Left colon (tissue), 2 donors: Measurements from ENCODE around the gene ASPHD1. TPM values are rescaled to one million over a fixed set of nuclear protein-coding genes. Genes with fewer than 3 reads are reported as not detected.
"Not testable (repeated sequence)": the region's sequence is repeated elsewhere in the genome, so short reads cannot be mapped to it uniquely, and the experiment has no call there.

Source experiments
- ATAC-seq: fragments of 200-7000 bp; cut with Tn5 transposase; one replicate; pipeline ENCODE4 v1.9.1; 2020; ENCODE audit warnings: mild to moderate bottlenecking, moderate library complexity
- DNase-seq, 2 donors: peaks; one replicate each; pipeline ENCODE4 v3.0.0-alpha.2; 2020
- intact Hi-C, 2 donors: fragments of 100-400 bp; cut with DNase I in 1 of 2; cut with micrococcal nuclease in 1 of 2; formaldehyde crosslinking; loops; one replicate each; pipeline versions ENCODE4 v1.11.2 to v1.14.0; 2022; cut with DNase I, micrococcal nuclease
- total RNA-seq, 2 donors: library from RNA; stranded (reverse); fragmentation: NEBNext Ultra II Directional; extraction: Animal tissue kit (Norgen Biotek cat#: 25700); gene quantifications; one replicate each; pipeline ENCODE4 v1.2.1, GENCODE V29; 2021
- donor health status: DM: no; HTN: no; CAD: no.
- donor health status: DM: yes; HTN: yes; CAD: no.

The ASPHD1 gene
- total RNA-seq, 2 donors from 2014 or later = 1.7 to 2.0 TPM

DNA sequence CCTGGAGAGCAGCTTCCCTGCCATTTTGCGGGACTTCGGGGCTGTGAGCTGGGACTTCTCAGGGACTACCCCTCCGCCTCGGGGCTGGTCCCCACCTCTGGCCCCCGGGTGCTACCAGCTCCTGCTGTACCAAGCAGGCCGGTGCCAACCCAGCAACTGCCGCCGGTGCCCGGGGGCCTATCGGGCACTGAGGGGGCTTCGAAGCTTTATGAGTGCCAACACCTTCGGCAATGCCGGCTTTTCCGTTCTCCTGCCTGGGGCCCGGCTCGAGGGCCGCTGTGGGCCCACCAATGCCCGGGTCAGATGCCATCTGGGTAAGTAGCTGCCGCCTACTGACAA is 1.3 kb downstream of the ASPHD1 start:
- intact Hi-C loops = no loop called here
- DNase-seq = no peak
- ATAC-seq = no peak

DNA sequence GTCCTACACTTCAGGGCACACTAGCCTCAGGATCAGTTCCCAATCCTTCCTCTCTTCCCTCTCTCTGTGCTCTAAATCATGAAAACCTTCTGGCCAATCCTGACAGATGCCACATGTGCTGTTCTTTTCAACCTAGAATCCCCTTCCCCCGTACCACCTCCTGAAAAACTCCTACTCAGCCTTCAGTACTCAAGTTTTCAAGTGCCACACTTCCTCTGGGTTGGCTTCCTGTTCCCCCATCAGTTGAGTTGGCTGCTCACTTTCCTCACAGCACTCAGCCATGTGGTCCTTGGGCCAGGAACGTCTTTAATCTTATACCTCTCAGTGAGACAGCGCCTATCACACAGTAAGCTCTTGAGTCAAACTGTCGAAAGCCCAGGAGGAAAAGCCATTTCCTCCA is 3.3 kb downstream of the ASPHD1 start:
- ATAC-seq (no peak), DNase-seq (no peak)
- intact Hi-C loops = no loop called here

DNA sequence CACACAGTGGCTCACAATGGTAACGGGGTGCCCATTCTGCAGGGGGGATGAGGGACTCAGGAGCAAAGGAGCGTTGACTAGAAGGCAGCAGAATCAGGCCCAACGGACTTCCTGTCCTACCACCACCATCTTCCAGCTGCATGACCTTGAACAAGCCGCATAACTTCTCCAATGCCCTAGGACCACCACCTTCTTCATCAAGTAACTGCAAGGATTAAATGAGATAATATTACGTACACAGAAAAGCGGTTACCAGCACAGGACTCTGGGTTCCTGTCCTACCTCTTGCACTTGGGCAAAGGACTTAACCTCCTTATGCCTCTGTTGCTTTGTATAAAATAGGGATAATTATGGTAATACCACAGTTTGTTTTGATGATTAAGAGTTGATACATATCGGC is 4.7 kb downstream of the ASPHD1 start:
- no peak for DNase-seq
- ATAC-seq = no peak
- intact Hi-C loops = no loop called here

DNA sequence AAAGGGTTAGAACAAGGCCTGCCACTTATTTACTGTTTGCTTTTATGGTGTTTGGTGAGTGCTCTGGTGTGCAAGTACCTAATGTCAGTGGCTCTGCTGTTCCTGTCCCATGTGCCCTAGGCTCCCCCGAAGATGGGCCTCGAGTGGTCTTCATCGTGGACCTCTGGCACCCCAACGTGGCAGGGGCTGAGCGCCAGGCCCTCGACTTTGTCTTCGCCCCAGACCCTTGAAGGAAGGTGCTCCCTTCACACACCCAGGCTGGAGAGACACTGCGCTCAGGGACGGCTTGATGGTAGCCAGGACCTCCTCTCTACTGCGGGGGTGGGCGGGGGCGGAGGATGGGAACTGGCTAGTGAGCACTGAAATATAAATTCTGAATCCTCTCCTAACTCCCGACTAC is 5.4 kb downstream of the ASPHD1 start:
- ATAC-seq (no peak), DNase-seq (no peak)
- intact Hi-C loops = no loop called here

DNA sequence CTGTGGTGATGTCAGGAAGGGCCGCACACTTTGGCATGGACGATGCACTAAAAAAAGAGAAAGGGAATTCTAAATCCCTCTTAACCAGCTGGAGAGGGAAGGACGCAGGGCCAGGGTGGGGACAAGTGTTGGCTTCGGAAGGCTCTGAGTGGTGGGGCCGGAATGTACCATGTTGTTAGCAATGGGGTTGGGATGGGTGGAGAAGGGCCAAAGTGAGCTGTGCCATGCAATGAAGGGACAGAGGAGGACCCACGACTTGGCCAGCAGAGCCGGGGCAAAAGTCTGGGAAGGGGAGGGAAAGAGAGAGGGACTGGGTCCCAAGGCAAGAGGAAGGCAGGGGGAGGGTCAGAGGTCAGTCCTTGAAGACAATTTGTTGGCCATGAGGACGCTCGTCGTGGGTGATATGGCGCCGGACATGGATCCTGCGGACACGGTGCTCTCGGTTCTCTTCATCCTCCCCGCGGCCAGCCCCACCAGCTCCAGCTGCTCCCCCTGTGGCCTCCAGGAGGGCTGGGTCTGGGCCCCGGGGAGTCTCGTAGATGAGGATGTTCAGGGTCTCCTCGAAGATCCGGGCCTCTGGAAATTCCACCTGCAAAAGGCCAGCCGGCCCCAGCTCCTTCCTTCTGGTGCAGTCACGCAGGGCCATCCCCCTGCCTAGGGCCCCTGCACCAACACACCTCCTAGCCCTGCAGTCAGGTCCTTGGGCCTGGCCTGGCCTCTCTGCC is 6.4 kb downstream of the ASPHD1 start:
- ATAC-seq (no peak), DNase-seq (no peak)
- intact Hi-C loops = no loop called here

DNA sequence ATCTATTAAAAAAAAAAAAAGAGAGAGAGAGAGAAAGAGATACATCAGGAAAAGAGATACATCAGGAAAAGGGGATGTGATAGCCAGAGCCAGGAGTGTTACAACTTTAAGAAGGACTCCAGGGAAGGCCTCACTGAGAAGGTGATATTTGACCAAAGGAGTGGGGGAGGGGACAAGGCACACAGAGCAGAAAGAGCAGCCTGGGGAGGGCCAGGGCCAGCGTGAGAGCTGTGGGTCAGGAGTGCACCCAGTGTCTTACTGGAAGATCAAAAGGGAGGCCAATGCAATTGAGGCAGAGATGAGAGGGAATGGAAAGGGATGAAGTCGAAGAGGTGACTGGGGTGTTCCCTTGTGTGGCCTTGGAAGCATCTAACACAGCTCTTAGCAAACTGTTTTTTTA is 7.7 kb downstream of the ASPHD1 start:
- no peak for ATAC-seq
- DNase-seq = no peak
- intact Hi-C loops = no loop called here

DNA sequence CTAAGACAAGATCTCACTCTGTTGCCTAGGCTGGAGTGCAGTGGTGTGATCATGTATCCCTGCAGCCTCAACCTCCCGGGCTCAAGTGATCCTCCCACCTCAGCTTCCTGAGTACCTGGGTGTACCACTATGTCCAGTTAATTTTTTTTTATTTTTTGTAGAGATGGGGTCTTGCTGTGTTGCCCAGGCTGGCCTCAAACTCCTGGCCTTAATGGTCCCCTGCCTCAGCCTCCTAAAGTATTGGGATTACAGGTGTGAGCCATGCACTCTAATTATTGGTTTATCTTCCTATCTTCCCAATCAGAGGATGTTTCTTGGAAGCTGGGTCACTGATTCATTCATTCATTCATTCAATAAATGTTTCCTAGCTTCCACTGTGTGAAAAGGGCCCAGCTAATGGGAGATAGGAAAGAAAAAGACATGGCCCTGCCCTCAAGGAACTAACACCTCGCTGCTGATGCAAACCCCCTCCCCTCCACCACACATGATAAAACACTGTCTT is 8.5 kb downstream of the ASPHD1 start:
- DNase-seq = no peak
- intact Hi-C loops = no loop called here
- ATAC-seq = no peak

DNA sequence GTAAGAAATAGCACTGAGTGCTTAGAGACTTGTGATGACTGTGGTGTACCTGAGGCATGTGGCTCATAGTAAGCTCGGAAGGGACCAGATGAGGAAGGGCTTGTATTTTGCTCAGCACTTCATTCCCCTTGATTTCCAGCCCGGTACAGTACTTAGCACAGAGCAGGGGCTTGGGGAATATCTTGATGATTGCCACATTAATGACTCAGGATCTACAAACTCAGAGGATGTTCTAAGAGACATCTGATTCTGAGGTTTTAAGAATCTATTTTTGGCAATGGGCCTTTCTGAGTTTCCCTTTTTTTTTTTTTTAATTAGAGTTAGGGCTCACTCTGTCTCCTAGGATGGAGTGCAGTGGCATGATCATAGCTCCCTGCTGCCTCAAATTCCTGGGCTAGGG is 9.1 kb downstream of the ASPHD1 start:
- ATAC-seq (no peak), DNase-seq (no peak)
- intact Hi-C loops = no loop called here

DNA sequence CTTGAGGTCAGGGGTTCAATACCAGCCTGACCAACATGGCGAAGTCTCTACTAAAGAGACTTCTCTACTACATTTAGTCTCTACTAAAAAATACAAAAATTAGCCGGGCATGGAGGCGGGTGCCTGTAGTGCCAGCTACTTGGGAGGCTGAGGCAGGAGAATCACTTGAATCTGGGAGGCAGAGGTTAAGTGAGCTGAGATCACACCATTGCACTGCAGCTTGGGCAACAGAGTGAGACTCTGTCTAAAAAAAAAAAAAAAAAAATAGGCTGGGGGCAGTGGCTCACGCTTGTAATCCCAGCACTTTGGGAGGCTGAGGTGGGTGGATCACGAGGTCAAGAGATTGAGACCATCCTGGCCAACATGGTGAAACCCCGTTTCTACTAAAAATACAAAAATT is 9.6 kb downstream of the ASPHD1 start:
- ATAC-seq, intact Hi-C loops, DNase-seq: not testable (repeated sequence)

DNA sequence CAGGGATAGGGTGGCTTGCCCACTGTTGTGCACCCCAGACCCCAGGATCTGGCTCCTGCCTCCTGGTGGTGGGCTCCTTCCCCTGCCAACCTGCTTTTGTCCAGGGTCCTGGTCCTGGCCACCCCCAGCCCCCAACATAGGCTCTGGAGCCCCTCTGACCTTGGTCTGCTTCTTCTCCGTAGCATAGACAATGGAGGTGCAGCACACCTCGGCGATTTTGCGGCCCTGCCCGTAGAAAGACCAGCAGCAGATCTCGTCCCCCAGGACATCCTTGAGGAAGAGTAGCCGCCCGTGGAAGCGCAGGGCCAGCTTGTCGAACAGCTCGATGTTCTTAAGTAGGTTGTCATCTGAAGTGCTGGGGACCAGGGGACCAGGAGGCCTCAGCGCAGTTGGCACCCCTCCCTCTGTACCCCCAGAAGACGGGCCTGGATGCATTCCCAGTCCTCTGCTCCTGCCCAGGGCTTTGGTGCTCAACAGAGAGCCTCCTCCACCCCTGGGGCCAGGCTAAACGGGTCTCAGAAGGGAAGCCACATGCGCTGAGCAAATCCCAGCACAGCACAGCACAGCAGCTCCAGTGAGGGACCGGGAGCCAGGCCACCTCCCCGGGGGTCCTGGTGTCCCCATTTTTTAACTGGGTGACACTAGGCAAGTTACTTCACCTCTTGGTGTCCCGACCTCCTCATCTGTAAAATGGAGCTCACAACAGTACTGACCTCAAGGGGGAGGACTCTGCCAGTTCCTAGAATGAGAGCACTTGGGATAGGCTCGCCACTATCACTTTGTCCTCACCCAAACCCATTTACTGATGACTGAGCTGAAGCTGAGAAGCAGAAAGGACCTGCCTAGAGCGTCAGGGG is 10.8 kb downstream of the ASPHD1 start:
- intact Hi-C loops = no loop called here
- DNase-seq (no peak), ATAC-seq (peak; percentile 20)

DNA sequence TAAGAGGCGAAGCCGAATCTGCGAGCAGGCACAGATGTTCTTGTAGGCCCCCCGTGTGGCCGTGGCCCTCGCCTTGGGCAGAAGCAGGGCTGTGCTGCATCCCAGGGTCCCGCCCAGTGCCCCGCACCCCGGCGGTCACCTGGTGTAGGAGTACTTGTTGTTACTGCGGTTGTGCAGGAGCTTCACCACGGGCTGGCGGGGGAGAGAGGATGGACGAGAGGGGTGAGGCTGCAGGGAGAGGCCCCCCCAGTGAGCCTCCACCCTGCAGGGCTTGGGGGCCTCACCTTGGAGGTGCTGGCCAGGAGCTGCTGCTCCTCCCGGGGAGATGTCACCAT is 11.4 kb downstream of the ASPHD1 start:
- intact Hi-C loops = no loop called here
- DNase-seq = no peak
- peak; percentile 19 for ATAC-seq

DNA sequence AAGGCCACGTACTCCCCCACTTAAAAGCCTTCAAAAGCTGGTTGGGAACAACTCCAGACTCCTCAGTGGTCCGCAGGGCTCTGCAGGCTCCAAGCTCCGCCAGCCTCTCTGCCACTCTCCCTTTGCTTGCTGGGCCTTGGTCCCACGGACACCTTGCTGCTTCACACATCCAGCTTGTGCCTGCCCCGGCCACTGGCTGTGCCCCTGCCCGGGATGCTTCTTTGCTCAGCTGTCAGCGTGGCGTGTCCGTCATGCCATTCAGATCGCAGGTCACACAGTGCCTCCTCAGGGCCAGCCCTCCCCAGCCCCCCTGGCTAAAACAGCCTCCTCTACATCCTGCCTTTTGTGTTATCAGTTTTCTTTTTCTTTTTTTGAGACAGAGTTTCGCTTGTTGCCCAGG is 11.8 kb downstream of the ASPHD1 start:
- intact Hi-C loops = no loop called here
- DNase-seq = no peak
- peak; percentile 19 for ATAC-seq

DNA sequence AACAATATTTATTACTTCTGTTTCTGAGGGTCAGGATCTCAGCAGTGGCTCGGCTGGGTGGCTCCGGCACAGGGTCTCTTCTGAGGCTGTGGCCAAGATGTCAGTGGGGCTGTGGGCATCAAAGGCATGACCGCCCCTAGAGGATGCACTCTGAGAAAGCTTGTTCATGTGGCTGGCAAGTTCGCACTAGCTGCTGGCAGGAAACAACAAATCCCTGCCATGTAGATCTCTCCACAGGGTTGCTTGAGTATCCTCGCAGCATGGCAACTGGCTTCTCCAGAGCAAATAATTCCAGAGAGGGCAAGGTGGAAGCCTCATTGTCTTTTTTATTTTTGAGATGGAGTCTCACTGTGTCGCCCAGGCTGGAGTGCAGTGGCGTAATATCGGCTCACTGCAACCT is 13.2 kb downstream of the ASPHD1 start:
- intact Hi-C loops = no loop called here
- ATAC-seq = no peak

DNA sequence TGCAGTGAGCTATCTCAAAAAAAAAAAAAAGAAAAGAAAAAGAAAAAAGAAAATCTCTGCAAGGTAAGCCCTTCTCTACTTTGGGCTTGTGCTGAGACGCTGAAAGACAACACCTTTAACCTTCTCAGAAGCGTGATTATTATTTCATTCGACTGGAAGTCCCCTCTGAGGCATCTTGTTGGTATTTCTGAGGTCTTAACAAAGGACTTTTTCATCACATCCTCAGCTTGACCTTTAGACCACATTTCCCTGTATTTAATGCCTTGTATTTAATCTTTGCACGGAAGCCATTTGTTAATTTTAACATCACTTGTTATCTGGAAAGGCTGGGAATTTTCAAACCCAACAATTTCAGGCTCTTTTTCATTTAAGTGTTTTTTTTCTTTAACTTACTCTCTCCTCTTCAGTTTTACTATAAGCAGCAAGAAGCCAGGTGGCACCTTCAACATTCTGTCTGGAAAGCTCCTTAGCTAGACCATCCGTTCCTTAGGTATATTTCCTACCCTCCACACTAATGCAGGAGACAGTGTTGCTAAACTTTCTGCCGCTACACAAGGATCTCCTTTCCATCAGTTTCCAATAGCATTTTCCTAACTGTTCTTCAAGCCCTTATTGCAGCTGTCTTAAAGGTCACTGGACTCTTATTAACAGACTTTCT is 15.4 kb downstream of the ASPHD1 start:
- intact Hi-C loops = no loop called here
- no peak for ATAC-seq
- no peak for DNase-seq

More for the DNA sequence above, 13.2 kb downstream of the ASPHD1 start:
- no peak for DNase-seq

DNA sequence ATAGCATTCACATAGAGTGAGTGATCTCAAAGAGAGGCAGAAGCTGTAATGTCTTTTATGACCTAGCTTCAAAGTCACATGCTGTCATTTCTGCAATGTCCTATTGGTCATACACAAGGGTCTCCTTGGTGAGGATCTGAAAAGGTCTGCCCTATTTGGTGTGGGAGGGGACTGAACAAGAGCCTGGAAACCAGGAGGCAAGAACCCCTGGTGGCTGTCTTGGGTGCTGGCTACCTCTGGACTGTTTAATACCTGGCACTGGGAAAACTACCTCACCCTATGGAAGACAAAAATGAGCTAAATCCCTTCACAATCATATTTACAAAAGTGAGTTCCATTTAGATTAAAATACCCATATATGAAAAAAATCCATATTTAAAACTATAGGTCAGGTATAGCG is 16.7 kb downstream of the ASPHD1 start:
- ATAC-seq = no peak
- DNase-seq = no peak
- intact Hi-C loops = no loop called here

DNA sequence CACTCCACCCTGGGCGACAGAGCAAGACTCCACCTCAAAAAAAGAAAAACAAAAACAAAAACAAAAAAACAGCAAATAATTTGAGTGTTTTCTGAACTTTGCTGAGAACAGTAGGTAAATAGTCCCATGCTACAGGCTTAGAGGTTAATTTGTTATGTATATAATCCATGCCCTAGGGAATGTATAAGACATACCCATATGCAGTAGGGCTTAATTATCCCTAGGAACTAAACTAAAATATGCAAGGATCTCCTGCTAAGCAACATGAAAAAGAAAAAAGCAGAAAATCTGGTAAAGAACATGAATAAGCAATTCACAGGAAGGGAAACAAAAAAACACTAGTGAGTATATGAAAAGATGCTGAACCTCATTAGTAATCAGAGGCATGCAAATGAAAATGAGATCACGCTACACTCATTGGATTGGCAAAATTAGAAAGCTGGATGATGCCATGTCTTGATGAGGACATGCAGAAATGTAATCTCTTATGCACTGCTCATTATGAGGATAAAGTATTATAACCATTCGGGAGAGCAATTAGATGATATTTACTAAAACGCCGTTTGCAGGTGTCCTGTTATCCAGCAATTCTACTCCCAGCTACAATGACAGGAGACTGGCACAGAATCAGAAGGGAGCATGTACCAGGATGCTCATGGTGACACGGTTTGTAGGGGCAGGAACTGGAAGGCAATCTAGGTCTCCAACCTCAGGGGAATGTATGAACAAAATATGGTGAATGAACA is 20.2 kb downstream of the ASPHD1 start:
- no peak for DNase-seq
- no peak for ATAC-seq
- intact Hi-C loops = loop anchor here (10.0 kb wide), 3 partner anchors 54 to 84 kb away; partner anchors contain the start of genes CDIPT (in 1 of the 2) and TAOK2 (in 1 of the 2)

DNA sequence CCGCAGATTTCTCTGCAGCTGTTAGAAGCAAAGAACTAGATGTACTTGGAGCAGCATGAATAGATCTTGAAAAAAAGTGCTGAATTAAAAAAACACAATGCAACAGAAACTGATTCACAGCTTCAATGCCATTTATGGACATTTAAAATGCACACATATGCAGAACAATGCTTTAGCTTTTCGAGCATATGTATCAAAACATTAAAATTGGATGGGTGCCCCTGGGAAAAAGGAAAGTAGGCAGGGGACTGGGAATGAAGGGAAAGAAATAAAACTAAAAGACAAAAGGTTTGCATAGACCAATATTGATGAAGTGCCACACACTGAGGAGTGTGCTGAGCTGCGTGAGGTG is 20.7 kb downstream of the ASPHD1 start:
- no peak for ATAC-seq
- intact Hi-C loops = loop anchor here (10.0 kb wide), 3 partner anchors 54 to 84 kb away; partner anchors contain the start of genes CDIPT (in 1 of the 2) and TAOK2 (in 1 of the 2)
- DNase-seq = no peak

DNA sequence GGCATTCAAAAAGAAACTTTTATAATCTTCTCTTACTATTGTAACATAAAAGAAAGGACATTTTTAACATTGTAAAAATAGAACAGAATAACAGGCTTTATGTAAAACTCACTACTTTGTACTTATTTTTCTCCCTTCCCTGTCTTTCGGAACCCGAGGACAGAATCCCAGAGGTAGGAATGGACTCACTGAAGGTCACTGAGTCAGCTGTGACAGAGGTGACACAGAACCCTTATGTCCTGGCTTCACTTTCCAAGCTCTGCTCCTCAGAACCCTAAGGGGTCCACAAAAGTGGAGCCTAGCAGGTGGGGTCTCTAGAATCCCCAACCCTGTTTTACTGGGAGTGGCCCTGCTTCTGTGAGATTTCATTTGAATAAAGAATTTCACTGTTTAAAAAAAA is 22.0 kb downstream of the ASPHD1 start:
- DNase-seq = no peak
- ATAC-seq = no peak
- intact Hi-C loops = loop anchor here (10.0 kb wide), 3 partner anchors 52 to 82 kb away; partner anchors contain the start of genes CDIPT (in 1 of the 2) and TAOK2 (in 1 of the 2)

DNA sequence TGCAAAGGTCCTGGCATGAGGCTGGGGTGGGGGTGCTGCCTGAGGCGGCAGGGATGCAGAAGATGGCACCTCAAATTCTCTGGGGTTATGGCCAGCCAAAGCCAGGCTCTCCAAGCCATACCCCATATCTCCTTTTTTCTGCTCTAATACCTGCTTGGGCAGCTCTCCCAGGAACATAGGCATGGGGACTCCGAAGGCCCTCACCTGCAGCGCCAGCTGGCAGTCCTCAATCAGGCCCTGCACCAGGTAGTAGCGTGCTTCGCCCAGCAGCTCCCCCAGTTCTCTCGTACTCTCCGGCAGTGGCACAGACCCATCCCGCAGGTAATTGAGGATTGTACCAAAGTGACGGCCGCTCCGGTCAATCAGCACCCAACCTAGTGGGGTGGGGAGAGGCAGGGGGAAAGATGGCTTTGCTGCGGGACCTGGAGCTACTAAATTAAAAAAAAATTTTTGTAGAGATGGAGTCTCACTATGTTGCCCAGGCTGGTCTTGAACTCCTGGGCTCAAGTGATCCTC is 22.8 kb downstream of the ASPHD1 start:
- ATAC-seq (no peak), DNase-seq (no peak)
- intact Hi-C loops = loop anchor here (10.0 kb wide), 3 partner anchors 52 to 82 kb away; partner anchors contain the start of genes CDIPT (in 1 of the 2) and TAOK2 (in 1 of the 2)
